HG03439 (cell line): ENCODE results near the gene DOCK4.
"Not testable (repeated sequence)": the region's sequence is repeated elsewhere in the genome, so short reads cannot be mapped to it uniquely, and the experiment has no call there.

Source experiments
- ATAC-seq: cut with Tn5 transposase; IDR thresholded peaks from one replicate; pipeline ENCODE4 v1.9.1; 2021; ENCODE audit warnings: mild to moderate bottlenecking, moderate library complexity; ENCODE audit not compliant: unreplicated experiment

Gene DOCK4

DNA sequence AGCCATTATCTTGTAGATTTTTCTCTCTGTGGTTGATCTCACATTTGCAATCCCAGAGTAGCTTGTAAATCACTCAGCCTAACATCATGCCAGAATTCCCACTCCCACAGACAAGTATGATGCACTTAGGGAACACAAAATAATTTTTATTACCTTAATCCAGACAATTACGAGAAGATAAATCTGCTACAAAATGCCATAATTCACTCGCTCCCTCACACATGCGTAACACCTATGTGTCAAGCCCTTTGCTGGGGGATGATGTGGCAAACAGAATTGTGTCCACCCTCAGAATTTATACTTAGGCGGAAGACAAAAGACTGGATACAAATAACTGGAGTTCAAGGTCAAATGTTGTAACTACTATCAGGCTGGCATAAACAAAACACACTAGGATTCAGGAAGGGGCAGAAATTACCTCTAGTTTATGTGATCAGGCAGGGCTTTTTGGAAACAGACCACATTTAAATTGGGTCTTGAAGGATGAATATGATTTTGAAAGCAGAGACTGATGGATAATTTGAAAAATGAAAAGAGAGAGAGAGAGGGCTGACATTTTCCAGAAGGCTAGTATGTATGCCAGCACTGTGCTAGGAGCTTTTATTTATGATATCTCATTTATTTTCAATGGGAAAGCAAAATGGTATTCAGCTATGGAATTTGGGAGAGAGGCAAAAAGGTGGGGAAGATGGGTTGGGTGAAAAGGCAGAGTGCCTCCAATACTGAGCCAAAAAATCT lies 69.8 kb downstream of the DOCK4 start:
- no peak for ATAC-seq

DNA sequence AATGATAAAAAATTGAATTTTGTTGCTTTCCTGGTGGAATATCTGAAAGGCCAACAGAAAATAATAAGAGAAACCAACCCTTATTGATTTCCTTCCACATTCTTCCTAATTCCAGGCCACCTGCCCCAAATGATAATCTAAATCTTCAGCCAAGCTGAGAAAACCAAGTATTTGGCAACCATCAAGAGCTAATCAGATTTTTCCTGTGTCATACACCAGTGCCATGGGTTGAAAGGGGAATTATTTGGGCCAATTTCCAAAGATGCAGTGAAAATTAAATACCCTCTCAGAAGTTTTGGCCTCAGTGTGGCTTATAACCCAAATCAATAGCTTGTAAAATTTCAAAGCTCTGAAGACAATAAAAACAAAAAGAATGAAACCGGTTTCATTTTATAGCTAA lies 70.4 kb downstream of the DOCK4 start:
- no peak for ATAC-seq

DNA sequence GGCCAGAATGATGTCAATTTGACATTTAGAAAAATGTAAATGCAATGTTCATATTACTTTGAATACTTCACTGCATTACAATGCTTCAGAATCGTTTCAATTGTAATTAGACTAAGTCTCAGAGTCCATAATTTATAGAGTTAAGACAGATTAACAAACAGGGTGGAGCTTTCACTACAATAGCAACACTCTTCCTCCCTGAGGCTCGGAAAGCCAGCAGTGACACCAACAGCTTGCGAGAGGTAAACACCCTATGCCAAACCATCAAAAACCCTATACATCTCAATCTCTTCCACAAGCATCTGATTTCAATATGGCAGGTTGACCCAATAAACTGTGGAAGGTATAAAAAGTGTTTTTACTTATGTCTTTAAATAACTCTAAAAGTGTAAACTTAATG lies 72.2 kb downstream of the DOCK4 start:
- no peak for ATAC-seq

DNA sequence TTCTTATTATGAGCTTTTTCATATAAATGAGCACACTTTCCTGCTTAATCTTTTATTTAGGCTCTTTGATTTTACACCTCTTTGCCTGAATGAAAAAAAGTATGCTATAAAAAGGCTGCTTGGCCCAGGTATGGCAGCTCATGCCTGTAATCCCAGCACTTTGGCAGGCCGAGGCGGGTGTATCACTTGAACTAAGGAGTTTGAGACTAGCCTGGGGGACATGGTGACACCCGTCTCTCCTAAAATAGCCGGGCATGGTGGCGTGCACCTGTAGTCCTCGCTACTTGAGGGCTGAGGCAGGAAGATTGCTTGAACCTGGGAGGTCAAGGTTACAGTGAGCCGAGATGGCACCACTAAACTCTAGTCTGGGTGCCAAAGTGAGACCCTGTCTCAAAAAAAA lies 72.9 kb downstream of the DOCK4 start:
- ATAC-seq = no peak

DNA sequence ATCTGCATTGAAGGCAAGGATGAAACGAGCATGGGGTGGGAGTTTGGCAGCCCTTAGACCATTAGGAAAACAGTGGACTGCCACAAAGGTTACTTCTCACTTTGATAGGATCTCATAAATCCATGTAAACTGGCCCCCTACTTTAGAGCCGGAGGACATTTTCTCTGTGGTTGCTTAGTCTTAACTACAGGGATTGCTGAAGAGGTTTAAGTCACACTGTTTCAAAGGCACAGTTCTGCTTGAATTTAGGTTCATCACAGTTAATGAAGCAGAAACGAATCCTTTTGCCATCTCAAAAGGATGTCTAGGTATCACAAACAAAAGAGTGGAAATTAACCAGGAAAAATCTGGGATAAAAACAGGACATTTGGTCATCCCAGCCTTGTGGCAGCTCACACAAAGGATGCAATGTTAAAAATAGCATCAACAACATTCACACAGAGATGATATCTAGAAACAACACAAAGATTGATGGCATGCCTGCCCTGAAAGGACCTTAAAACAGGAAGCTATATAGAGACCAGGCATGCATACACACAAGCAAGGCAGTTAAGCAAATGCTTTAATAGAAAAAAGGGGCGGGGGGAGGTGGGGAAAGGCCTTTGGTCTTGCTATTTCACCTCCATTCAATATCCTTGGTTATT lies 74.0 kb downstream of the DOCK4 start:
- ATAC-seq = no peak

DNA sequence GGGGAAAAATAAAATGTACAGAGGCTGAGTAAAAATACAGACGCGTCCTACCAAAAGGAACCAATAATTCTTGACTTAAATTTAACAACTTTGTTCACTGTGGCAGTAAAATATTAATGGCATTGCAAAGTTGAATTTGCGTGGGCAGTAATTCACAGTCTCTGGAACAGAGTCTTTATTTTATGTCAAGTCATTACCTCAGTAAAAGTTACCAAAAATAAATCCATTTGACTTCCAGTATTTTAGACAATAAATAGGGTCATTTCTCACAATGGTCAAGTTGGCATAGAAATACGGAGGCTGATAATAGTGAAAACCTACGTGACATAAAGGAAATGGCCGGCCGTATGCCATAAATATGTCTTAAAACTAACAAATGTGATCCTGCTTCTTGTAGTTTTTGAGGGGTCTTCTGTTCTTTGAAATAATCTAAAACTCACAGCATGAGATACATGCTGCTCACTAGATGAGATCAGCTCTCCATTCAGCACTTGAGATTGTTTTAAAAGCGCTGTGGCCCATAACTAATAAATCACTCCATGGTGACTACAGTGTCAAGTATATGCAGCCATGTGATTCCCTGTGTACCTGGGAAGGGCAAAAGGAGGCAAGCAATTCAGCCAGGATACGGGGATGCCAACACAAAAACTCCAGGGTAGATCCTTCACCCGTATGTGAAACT lies 75.3 kb downstream of the DOCK4 start:
- ATAC-seq = no peak

DNA sequence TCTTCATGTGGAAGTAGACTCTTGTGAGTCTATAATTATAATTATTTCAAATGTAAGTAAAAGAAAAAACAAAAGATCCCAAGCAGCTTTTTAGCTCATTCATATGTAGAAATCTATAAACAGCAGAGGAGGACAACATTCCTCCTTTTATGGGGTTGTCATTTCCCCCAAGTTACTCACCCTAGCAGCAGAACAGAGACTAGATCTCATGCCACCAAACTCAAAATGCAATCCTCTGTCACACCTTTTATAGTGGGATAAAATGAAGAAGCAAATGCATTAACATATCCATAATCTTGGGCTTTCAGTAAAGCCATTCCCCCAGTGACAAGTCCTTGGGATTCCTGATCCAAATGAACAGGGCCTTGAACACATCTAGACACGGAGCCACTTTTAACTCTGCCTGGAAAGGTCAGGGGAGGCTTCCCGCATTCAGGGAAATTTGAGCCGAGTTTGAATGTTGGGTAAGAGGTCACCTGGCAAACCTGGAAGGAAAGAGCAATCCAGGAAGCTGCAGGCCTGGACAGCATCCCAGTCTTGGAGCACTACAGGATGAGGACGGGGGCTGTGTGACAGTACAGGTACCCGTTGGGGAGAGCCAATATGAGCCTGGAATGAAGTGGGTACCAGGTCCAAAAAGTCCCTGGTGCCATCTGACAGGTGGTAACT lies 76.4 kb downstream of the DOCK4 start:
- ATAC-seq = no peak

DNA sequence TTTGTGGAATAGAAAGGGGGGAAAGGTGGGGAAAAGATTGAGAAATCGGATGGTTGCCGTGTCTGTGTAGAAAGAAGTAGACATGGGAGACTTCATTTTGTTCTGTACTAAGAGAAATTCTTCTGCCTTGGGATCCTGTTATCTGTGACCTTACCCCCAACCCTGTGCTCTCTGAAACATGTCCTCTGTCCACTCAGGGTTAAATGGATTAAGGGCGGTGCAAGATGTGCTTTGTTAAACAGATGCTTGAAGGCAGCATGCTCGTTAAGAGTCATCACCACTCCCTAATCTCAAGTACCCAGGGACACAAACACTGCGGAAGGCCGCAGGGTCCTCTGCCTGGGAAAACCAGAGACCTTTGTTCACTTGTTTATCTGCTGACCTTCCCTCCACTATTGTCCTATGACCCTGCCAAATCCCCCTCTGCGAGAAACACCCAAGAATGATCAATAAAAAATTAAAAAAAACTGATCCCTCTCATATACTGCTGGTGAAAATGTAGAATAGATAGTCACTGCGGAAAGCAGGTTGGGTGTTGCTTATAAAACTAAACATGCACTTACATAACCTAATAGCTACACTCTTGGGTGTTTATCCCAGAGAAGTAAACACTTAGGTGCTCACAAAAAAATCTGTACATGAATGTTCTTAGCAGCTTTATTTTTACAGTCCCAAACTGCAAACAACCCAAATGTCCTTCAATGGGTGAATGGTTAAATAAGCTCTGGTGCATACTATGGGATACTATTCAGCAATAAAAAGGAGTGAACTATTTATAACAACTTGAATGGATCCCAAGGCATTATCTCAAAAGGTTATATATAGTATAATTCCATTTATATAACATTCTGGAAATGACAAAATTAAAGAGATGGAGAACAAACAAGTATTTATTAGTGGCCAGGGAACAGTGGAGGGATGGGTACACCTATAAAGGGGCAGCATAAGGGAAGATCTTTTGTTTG lies 77.5 kb downstream of the DOCK4 start:
- not testable (repeated sequence) for ATAC-seq

DNA sequence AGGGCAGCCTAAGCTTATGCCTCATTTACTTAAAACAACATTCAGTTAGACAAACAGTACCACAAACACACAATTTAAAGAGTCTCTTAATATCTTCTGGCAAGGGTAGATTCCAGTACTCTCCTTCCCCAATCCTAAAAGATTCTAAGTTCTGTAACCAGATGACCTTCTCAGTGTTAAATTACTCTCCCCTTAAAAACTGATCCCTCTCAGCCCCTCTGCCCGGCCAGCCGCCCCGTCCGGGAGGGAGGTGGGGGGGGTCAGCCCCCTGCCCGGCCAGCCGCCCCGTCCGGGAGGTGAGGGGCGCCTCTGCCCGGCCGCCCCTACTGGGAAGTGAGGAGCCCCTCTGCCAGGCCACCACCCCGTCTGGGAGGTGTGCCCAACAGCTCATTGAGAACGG lies 78.2 kb downstream of the DOCK4 start:
- not testable (repeated sequence) for ATAC-seq

DNA sequence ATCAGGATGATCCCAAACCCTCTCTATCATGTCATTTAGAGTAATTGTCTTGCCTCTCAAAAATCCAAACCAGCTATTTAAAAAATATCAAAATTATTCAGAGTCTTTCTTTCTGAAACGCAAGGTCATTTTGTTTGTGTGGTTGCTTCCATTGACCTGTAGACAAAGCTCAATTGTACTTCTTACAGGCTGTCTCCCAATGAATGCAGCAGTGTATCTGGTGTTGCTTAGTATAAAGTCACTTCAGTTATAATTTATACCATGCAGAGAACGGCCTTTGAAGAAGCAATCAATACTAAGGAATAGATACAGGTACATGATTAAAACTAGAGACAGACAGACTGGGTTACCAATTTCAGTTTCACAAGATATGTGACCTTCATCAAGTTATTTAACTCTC lies 80.9 kb downstream of the DOCK4 start:
- no peak for ATAC-seq

DNA sequence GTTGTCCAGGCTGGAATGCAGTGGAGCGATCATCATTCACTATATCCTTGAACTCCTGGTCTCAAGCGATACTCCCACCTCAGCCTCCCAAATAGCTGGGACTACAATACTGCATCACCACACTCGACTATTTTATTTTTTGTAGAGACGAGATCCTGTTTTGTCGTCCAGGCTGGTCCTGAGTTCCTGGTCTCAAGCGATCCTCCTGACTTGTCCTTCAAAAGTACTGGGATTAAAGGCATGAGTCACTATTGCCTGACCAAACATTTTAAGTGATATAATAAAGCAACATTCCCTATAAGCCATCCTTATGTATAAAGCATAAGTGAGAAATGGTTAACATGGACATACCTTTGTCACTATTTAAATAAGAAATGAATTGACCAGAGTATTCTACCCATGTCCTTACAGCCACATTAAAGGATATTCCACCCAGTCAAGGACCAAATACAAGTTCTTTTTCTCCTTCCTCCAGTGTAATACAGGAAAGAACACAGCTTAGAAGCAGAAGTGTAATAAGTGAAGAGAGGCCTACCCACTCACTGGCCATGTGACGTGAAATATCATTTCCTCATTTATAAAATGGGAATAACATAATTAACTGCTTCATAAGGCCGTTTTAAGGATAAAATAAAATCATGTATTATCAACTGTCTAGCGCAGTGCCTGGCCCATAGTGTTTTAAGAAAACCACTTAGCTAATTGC lies 82.0 kb downstream of the DOCK4 start:
- no peak for ATAC-seq

DNA sequence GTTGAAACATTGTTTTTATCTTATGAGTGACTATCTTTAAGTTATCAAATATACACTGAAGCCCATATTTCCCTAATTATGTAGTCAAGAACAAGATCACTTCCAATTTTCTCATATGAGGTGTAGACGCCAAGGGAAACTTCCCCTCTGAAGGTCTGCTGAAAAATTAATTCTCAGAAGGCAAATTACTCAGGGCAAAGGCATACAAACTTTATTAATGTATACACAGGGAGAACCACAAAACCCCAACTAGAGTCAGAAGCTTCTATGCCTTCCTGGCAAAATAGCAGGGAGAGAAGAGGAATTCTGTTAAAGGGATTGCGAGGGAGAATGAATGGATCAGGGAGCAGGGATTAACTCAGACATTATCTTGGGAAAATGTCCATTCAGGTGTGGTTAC lies 83.4 kb downstream of the DOCK4 start:
- no peak for ATAC-seq

DNA sequence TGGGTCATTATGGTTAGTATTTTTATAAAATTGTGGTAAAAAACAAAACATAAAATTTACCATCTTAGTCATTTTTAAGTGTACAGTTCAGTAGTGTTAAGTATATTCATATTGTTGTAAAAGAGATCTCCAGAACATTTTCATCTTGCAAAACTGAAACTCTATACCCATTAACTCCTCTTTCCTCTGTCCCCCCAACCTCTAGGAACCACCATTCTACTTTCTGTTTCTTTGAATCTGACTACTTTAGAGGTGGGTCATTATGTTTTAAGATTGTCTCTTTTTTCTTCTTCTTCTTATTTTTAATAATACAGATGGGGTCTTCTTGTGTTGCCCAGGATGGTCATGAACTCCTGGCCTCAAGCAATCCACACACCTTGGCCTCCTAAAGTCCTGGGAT lies 84.1 kb downstream of the DOCK4 start:
- ATAC-seq = no peak

DNA sequence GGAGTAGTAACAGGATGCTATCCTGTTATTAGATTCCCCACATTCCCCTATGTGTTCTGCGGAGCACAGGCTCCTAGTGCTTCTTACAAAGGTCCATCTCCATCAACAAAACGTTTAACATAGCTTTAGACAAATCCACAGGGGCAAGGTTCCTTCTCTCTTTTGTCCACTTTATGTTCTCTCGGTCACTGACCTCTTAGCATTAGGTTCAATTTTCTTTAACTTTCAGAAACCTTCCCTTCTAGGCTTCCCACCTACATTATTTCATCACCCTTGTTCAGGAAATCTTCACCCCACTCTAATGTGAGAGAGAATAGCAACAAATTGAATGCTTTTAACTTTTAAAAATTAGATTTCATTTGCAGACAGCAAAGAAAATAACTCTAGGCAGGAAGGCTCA lies 84.9 kb downstream of the DOCK4 start:
- ATAC-seq = no peak

DNA sequence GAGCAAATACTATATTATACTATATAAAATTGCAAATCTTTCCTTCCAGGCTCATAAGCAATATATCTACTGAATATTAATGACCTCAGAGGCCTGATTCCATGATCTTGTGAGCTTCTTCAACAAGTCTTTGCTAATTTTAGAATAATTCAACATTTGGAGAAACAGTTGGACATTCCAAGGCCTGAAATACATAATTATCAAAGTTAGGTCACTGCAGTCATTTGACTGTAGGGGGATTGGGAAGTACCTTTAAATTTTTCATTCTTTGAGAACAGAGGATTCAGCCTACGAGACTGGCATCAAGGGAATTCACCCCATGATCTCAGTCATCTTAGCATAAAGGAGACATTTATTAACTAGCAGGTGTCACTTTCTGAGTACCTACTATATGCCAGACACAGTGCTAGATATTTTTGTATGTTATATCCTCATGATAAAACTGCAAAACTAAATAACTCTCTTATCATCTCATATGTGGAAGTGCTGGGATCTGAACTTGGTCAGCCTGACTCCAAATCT lies 85.4 kb downstream of the DOCK4 start:
- ATAC-seq = no peak

DNA sequence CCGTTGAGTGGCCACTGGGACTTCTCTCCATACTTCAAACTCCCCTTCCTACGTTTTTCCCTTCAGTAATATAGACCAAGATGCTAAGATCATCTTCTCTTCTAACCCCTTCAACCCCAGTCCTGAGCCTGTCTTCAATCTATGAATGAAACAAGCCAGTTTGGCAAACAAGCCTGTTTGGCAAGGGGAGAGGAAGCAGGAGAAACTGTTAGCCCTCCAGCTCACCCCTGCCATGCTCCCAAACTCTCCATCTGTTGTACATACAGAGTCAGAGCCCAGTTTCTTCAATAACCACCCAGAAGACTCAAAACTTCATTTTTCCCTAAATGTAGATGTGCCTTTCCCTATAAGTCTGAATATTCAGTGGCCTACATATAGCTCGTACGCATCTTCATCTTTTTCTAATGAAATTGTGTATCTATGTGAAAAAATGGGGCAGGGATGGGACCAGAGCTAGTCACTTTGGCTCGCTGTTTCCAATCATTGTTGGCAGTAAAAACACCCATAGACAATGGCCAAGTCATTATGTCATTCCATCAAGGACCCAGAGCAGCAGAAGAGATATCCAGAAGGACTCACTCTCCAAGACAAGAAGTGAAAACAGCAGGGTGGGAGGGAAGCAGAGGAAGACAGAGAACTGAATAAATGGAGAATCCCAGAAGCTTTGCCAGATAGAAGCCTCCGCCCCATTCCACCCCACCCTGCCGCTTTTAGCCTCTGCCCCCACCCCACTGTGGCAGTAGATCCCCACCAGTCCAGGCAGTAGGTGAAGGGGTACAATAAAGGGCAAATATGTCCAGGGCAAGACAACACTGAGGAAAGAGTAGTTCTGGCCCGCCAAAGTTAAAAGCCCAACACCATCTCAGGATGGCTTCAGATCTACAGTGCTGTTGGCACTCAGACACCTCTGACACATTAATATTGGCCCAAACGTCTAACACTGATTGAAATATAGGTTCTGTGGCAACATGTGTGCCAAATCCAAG lies 87.3 kb downstream of the DOCK4 start:
- ATAC-seq = no peak

DNA sequence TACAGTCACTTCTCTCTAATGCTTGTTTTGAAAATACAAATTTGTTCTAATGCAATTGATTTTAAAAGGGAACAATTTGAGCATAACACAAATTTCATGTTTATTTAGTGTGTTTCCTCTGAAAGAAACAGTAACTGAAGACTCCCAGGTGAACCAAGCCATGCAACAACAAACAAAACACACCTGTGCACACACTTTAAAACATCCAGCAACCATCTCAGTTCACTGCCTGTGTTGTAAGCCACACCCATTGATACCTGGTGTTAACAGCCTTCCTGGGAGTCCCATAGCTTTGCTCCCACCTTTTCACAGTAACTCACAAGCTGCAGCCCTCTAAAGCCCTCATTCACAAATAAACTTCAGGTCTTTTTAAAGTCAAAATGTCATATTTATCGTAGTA lies 89.3 kb downstream of the DOCK4 start:
- no peak for ATAC-seq

DNA sequence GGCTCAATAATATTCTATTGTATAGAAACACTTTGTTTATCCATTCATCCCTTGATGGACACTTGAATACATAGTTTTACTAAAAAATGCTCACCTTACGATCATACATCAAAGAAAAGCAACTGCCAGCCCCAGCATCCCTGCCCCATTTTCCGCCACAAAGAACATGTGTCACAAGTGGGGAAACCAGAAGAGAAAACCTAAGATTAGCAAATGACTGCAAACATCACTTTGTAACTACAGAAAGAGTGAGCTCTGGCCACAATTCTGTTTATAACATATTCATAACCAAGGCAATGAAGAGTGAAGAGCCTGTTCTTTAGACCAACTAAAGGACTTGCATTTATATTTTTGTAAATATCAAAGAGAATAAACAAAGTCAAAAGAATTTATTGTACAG lies 89.8 kb downstream of the DOCK4 start:
- no peak for ATAC-seq

DNA sequence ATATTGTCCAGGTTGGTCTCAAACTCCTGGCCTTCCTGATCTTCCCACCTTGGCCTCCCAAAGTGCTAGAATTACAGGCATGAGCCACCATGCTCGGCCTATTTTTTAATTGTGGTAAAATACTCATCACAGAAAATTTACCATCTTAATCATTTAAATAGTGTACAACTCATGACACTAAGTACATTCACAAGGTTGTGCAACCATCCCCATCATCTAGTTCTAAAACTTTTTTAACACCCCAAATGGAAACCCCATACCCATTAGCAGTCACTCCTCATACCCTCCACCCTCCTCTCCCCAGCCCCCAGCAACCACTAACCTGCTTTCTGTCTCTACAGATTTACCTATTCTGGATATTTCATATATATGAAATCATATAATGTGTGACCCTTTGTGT lies 90.3 kb downstream of the DOCK4 start:
- ATAC-seq = no peak
